ENCODE results near the gene WNT3A. TPM values are rescaled to one million over a fixed set of nuclear protein-coding genes. Genes with fewer than 3 reads are reported as not detected.

Gene WNT3A
- total and polyA plus RNA-seq, 3 donors from 2014 or later, result 0.08 to 0.19 (median 0.13) TPM

DNA sequence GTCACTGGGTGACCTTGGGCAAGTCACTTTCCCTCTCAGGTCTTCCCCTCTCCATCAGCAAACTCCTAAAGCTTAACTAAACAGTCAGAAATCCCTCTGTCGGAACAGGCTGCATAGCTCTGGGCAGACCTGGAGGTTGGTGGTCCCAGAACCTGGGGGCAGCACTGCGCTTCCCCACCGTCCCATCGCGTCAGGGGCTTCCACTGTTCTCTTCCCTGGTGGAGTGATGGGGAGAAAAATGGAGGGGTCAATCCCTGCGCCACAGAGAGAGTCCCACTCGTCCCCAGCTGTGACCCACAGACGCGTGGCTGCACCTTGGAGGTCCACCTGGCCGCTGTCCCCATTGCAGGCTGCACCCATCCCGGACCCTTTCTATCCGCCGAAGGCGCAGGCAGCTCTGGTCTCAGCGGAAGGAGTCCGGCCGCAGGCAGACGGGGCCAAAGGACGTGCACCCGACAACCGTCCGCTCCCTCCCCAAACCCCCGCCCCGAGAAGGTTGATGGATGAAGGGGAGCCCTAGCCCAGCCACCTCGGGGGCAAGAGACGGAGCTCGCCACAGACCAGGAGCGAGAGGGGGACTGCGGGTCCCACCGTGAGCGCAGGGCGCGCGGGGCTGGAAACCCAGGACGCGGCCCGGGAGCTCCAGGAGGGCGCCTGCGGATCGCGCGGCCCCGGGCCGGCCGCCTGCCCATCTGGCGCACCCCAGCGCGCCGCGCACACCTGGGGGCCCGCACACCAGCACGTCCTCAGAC, 588 bp upstream of the WNT3A start:
- no peak for DNase-seq
- H3K9me3 ChIP-seq, result no peaks in the 10 kb centered on the region
- no peaks in the 10 kb centered on the region for H3K4me1 ChIP-seq
- H3K4me3 ChIP-seq, result no peak overlapping the region
- intact Hi-C loops (cut with DNase I; ENCODE audit: low total_unique reads), result no loop called here
- no peaks in the 10 kb centered on the region for H3K36me3 ChIP-seq (ENCODE audit: low read depth, missing control alignments)
- H3K27ac ChIP-seq, result no peak overlapping the region
- H3K27me3 ChIP-seq, result no peaks in the 10 kb centered on the region
- TF ChIP-seq, protein P1, sequence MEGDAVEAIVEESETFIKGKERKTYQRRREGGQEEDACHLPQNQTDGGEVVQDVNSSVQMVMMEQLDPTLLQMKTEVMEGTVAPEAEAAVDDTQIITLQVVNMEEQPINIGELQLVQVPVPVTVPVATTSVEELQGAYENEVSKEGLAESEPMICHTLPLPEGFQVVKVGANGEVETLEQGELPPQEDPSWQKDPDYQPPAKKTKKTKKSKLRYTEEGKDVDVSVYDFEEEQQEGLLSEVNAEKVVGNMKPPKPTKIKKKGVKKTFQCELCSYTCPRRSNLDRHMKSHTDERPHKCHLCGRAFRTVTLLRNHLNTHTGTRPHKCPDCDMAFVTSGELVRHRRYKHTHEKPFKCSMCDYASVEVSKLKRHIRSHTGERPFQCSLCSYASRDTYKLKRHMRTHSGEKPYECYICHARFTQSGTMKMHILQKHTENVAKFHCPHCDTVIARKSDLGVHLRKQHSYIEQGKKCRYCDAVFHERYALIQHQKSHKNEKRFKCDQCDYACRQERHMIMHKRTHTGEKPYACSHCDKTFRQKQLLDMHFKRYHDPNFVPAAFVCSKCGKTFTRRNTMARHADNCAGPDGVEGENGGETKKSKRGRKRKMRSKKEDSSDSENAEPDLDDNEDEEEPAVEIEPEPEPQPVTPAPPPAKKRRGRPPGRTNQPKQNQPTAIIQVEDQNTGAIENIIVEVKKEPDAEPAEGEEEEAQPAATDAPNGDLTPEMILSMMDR (IDR thresholded peaks at IDR 0.05), result no peak
- no peak for TF ChIP-seq POLR2A (IDR thresholded peaks at IDR 0.05)
- WGBS, 2 donors, result 4 to 23% methylated on average over 5 to 37 of the region's 52 CpGs

DNA sequence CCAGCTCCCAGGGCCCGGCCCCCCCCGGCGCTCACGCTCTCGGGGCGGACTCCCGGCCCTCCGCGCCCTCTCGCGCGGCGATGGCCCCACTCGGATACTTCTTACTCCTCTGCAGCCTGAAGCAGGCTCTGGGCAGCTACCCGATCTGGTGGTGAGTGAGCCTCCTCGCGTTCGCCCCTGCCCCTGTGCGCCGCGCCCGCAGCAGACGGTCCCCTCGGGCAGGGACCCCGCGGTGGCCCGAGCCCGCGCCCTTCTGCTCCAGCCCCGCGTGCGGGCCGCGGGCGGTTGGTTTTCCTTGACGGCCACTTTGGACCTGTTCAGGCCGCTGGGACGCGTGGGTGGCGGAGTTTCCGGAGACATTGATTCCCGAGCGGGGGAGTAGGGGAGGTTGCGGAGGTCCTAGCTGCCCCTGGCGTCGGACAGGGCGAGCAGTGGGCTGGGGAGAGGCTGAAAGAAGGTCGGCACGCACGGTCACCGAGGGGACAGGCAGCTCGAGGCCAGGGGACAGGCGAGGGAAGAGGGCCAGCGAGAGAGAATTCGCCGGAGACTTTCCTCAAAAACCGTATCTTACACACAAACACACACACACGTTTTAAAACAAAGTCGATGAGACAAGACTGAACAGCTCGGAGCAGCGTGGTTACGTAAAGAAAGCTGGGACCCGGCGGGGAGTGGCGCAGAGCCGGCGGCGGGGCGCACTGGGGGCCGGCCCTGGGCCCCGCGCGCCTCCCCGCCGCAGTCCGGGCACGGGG, 427 bp downstream of the WNT3A start:
- intact Hi-C loops (cut with DNase I; ENCODE audit: low total_unique reads), result no loop called here
- Histone ChIP-seq H3K36me3 (ENCODE audit: low read depth, missing control alignments) (no peaks in the 10 kb centered on the region), H3K9me3 (no peaks in the 10 kb centered on the region), H3K4me1 (no peaks in the 10 kb centered on the region), H3K27me3 (no peaks in the 10 kb centered on the region), H3K27ac (no peak overlapping the region), H3K4me3 (peak overlapping the region in 1 of 2 donors; percentile 26)
- TF ChIP-seq POLR2A (IDR thresholded peaks at IDR 0.05), result no peak
- TF ChIP-seq, protein P1 (IDR thresholded peaks at IDR 0.05), result no peak
- WGBS, 2 donors, result 0 to 1% methylated on average over 51 to 69 of the region's 77 CpGs
- DNase-seq, result no peak

DNA sequence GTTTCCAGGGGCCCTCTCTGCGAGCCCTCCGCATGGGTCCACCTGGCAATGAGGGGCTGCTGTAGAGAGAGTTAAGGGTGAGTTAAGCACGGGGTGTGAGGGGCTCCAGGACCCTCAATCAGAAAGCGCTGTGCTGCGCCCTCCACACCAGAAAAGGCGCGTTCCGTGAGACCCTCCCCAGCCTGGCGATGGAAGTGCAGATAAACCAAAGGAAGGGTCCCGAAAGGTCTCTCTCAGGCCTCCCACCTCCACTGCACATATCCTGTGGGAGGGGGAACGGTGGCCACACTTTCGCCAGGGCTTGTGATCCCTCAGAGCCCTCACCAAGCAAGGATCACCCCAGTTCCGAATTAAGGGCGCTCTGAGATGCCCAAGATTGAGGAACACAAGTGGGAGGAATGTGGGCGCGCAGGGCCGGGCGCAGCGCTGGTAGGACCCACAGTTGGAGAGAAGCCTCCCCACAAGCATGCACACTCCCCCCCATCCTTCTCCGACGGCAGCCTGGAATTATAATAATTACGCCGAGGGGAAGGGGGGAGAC, 1.1 kb downstream of the WNT3A start:
- DNase-seq, result no peak
- TF ChIP-seq, protein P1 (IDR thresholded peaks at IDR 0.05), result no peak
- no peak for TF ChIP-seq POLR2A (IDR thresholded peaks at IDR 0.05)
- no peak overlapping the region for H3K27ac ChIP-seq

DNA sequence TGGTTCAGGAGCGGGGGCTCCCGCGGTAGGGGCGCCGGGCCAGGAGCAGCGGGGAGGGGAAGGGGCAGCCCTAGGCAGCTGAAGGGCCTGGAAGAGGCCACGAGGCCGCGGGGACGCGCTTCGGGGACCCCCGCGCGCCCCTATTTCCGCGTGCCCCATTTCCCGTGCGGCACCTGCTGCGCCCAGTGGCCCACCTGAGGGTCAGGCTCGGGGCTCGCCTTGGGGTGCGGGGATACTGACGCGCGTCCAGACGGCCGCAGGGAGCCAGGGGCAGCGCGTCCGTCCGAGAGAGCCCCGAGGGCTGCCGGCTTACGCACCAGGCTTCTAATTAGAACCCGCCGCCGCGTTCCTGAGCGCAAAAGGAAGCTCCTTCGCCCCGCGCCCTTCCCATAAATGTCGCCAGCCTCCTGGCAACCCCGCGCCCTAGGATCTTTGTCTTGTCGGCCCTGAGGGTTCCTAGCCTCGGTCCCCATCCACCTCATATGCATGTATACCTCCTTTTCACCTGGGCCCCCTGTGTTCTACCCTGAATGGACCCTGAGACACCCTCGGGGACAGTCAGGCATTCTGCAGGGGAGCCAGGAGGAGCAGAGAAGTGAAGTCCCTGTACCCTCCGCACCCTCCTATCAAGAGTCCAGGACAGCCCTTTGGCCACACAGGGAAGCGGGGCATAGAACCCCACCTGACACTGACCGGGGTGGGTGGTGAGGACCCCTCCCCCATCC, 1.8 kb downstream of the WNT3A start:
- no peak for DNase-seq
- Histone ChIP-seq H3K27me3 (no peaks in the 10 kb centered on the region), H3K4me1 (no peaks in the 10 kb centered on the region), H3K9me3 (no peaks in the 10 kb centered on the region), H3K27ac (no peak overlapping the region), H3K4me3 (no peak overlapping the region), H3K36me3 (ENCODE audit: low read depth, missing control alignments) (no peaks in the 10 kb centered on the region)
- TF ChIP-seq POLR2A (IDR thresholded peaks at IDR 0.05), result no peak
- TF ChIP-seq, protein P1 (IDR thresholded peaks at IDR 0.05), result no peak
- 0 to 2% methylated on average over 9 to 47 of the region's 52 CpGs for WGBS, 2 donors
- intact Hi-C loops (cut with DNase I; ENCODE audit: low total_unique reads), result no loop called here

More for the DNA sequence above, 1.1 kb downstream of the WNT3A start:
- Histone ChIP-seq H3K36me3 (ENCODE audit: low read depth, missing control alignments) (no peaks in the 10 kb centered on the region), H3K27me3 (no peaks in the 10 kb centered on the region), H3K4me1 (no peaks in the 10 kb centered on the region), H3K9me3 (no peaks in the 10 kb centered on the region), H3K4me3 (peak overlapping the region in 1 of 2 donors; percentile 26)
- 2 to 4% methylated on average over 12 to 23 of the region's 23 CpGs for WGBS, 2 donors
- intact Hi-C loops (cut with DNase I; ENCODE audit: low total_unique reads), result no loop called here
